GM19324 (cell line): ENCODE data around the gene TRPM1.

Source experiments
- ATAC-seq: cut with Tn5 transposase; IDR thresholded peaks from one replicate; pipeline ENCODE4 v1.9.1; 2021; ENCODE audit warnings: mild to moderate bottlenecking, moderate library complexity; ENCODE audit not compliant: unreplicated experiment, low FRiP score

TRPM1 gene

GRCh38 chr15:30985081-30985531, 116.4 kb downstream of the TRPM1 start:
- ATAC-seq: no peak

DNA sequence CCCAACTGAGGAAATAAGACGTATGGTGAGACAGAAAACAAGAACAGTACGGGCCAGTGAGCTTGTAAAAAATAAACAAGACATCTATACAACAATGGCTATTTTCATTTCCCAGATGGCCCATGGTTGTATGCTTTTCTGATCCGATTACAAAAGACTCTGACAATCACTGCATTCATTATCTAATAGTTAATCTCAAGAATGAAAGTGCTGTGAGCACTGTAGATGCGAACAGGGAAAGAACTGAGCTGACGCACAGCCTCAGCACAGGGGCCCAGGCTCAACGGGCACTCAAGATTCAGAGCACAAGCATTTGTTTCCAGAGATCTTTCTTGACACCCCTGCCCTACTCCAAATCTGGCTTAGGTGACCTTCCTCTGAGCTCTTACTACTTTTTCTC, 117.0 kb downstream of the TRPM1 start:
- no peak for ATAC-seq

DNA sequence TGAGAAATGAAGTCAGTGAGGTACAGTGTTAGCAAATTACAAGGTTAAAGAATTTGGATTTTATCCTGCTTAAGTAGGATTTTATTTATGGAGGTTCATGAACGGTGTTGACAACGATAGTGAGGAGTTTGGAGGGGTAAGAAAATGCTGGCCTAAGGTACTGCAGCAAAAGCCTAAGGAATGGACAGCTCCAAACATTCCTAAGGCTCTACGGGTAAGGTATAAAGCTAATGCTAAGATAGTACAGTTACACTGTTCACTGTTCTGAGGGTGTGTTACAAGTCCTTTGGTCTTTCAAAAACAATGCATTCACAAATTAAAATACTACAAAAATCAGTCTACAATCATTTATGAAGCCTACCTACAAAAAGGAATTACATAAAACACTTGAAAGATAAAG, 117.4 kb downstream of the TRPM1 start:
- no peak for ATAC-seq

- no peak for ATAC-seq
These were observed 122.1 kb downstream of the TRPM1 start for GRCh38 chr15:30979457-30979856.

DNA sequence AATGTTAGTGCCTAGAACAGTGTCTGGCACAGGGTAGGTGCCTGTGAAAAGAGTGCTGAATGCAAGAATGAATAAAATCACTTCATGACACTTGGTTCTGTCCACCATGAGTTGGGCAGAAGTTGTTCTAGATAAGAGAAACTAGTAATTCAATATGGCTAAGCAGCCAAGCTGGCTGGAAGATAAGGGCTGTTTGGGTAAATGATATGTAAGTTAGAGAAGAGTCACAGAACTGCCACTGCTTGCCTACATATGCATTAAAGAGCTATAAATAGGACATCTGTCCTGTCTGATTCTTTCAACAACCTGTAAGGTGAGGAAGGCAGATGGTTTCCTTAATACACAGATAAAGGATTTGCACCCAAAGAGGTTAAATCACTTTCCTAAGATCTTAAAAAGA, 123.2 kb downstream of the TRPM1 start:
- ATAC-seq: no peak

DNA sequence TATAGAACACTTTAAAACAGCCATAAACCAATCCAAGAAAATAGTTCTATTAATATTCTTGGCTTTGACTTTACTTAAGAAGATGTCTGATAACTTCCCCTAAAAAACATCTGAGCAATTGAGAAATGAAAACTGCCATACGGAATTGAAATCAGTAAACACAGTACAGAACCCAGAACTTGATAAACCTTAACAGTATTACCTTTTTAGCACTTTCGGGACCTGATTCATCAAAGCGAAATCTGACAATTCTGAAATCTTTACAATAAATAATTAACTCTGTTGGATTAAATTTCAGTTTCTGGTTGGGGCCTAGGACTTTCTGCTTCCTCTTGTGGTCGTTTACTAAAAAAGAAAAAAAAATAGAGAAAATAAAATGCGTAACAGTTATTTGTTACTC, 127.4 kb downstream of the TRPM1 start:
- ATAC-seq: no peak

DNA sequence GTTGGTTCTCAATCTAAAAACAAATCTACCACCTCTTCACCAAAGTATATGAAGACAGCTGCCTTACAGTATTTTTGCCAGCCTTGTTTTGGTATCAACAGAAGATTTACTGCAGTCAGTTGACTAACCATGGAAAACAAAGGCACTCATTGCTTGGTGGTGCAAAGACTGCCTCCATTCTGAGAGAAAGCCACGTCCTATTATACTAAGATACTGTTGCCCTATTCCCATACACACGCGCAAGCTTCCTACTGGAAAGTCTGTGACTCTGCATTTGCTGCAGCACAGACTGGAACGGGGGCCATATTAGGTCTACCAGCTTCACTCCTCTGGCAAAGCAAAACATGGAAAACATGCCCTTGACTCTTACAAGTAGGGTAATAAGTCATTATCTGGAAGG, 128.1 kb downstream of the TRPM1 start:
- no peak for ATAC-seq

DNA sequence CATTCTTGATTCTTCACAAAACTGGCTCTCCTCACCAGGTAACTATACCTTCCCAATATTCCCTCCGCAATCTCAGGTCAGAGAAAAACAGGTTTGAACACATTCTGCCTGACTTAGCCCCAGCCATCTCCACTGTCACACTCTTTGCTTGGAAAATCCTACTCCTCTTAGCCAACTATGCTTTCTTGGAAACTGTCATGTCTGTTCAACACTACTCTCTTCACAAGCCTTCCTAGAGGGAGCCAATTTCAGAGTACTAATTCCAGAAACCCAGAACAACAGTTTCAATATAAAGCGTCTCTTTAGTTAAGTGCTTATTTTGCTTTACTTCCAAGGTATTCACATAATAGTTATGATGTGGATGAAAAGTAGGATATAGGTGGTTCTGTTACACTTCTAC, 131.8 kb downstream of the TRPM1 start:
- no peak for ATAC-seq

GRCh38 chr15:30963681-30964080, 137.8 kb downstream of the TRPM1 start:
- no peak for ATAC-seq

- ATAC-seq: no peak
These were observed 138.9 kb downstream of the TRPM1 start for GRCh38 chr15:30962659-30963058.

DNA sequence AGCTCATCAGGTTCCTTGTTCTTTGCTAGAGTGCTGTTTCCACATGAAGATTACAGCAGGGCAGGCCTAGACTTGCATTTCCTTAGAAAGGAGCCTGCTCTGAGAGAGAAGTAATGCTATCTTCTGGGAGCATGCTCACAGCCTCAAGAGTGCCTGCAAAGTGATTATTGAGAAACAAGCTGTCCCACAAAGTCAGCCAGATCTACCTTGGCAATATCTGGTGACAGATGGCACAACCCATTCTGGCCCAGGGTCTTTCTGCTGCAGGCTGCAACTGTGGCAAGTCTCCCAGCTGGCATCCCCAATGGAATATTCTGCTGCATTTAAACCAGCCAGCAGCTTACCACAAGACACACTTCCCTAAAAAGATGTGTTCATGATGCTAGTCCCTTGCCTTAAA, 139.4 kb downstream of the TRPM1 start:
- ATAC-seq: no peak

GRCh38 chr15:30958219-30958618, 143.3 kb downstream of the TRPM1 start:
- ATAC-seq: no peak

GRCh38 chr15:30956216-30957124, 145.1 kb downstream of the TRPM1 start:
- ATAC-seq: no peak

DNA sequence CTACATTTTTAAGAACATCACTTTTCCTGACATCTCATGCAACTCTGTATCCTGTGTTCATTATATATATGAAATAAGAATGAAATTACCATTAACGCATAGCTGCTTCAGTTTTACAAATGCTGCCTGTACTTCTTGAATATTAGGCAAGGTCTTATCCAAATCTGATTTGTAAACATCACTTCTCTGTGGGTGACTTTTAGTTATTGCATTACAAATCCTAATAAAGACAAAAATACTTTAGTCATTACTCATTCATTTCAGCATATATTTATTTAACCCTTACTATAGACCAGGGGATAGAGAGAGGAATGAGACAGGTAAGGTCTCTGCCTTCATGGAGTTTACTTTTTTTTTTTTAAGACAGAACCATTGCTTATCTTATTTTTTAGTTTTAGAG, 146.9 kb downstream of the TRPM1 start:
- no peak for ATAC-seq

GRCh38 chr15:30953731-30954378, 147.7 kb downstream of the TRPM1 start:
- ATAC-seq: no peak

- no peak for ATAC-seq
These were observed 148.3 kb downstream of the TRPM1 start for GRCh38 chr15:30953183-30953582.
